ENCODE measurements around the gene TTC39C. TPM values are rescaled to one million over a fixed set of nuclear protein-coding genes. Genes with fewer than 3 reads are reported as not detected.

The TTC39C gene
- total and polyA plus RNA-seq, 2 of the 8 experiments (the other 6 are each of a cell fraction or from before 2014, with no cell fraction given), result 8.1 to 79.1 TPM

GRCh38 chr18:24170360-24170759 is 155.8 kb downstream of the TTC39C start:
- no peak overlapping the region for H4K5ac ChIP-seq (ENCODE audit: insufficient read length, low read depth, low read length)
- no peak overlapping the region for H3K27ac ChIP-seq (ENCODE audit: low read depth, low read length)
- POLR2A ChIA-PET (ENCODE audit: partially characterized antibody), result no interaction called here
- no peak overlapping the region for H3K4me2 ChIP-seq (ENCODE audit: insufficient read depth in 1 of 2, low read depth in 2 of 2, low read length in 2 of 2)
- H3K27me3 ChIP-seq (replicated peaks in 1 of 4; ENCODE audit: control insufficient read depth in 3 of 4, extremely low read depth in 1 of 4, insufficient read depth in 3 of 4, low read length in 3 of 4), result no peaks in the 10 kb centered on the region
- H4K91ac ChIP-seq (replicated peaks; ENCODE audit: insufficient read length, low read length), result no peak overlapping the region
- H3K36me3 ChIP-seq (ENCODE audit: control insufficient read depth in 2 of 4, insufficient read depth in 4 of 4, low read length in 3 of 4), result peaks cover 2 to 40% (median 17%) of the 10 kb centered on the region in 4 experiments; a peak in 7 of 8 replicates
- H2BK12ac ChIP-seq (ENCODE audit: low read depth, low read length), result no peak overlapping the region
- no peak overlapping the region for H2BK120ac ChIP-seq (replicated peaks; ENCODE audit: low read depth, low read length)
- DNase-seq (ENCODE audit: low read depth in 1 of 2, low spot score in 2 of 2) (no peak), FAIRE-seq (no peak)
- CTCF ChIA-PET (ENCODE audit: partially characterized antibody), result interaction anchor here (1.0 kb wide), 1 partner anchor 14 kb away, joined by 3 read pairs; no protein-coding TSS in a partner anchor
- no peak overlapping the region for H3K4me3 ChIP-seq (ENCODE audit: extremely low read depth in 1 of 4, insufficient read depth in 2 of 4, low read depth in 3 of 4, low read length in 4 of 4)
- no peaks in the 10 kb centered on the region for H3K4me1 ChIP-seq (replicated peaks in 1 of 4; ENCODE audit: control insufficient read depth in 3 of 4, insufficient read depth in 4 of 4, low read length in 3 of 4)
- no peak overlapping the region for H3K23ac ChIP-seq (ENCODE audit: insufficient read length)
- H3K79me1 ChIP-seq (ENCODE audit: low read depth, low read length), result no peaks in the 10 kb centered on the region; the same call in 1 of the 2 replicates
- H4K8ac ChIP-seq (ENCODE audit: extremely low read depth, insufficient read depth, low read length), result no peak overlapping the region
- H3K9me3 ChIP-seq (ENCODE audit: insufficient read depth in 2 of 2, low read depth in 1 of 2, low read length in 1 of 2), result no peaks in the 10 kb centered on the region
- H2BK5ac ChIP-seq (ENCODE audit: low read depth, low read length), result no peak overlapping the region
- no peak overlapping the region for H2BK20ac ChIP-seq (ENCODE audit: low read length)
- no peak overlapping the region for H3K4ac ChIP-seq (replicated peaks; ENCODE audit: insufficient read length, low read depth, low read length)
- peaks cover 1 to 3% of the 10 kb centered on the region in 2 experiments for H4K20me1 ChIP-seq (replicated peaks in 1 of 2; ENCODE audit: control insufficient read depth in 1 of 2, insufficient read depth in 2 of 2, low read length in 2 of 2)
- no peak overlapping the region for H3K18ac ChIP-seq (ENCODE audit: extremely low read depth, low read length)
- WGBS, 2 experiments (ENCODE audit: extremely low coverage in 1 of 2, insufficient coverage in 1 of 2, insufficient read length in 1 of 2, insufficient replicate concordance in 2 of 2, low coverage in 1 of 2, low lambda C conversion rate in 2 of 2, missing lambda C conversion rate in 1 of 2), result 84% methylated on average over 8 of the region's 8 CpGs; no CpG with 5 or more reads in 1 of the 2 experiments
- H3K9ac ChIP-seq (replicated peaks in 1 of 4; ENCODE audit: extremely low read depth in 1 of 4, low read depth in 3 of 4, low read length in 3 of 4), result no peak overlapping the region
- no peak overlapping the region for H2BK15ac ChIP-seq (ENCODE audit: low read length)
- H2AFZ ChIP-seq (ENCODE audit: low read length), result no peak overlapping the region
- H2AK5ac ChIP-seq (ENCODE audit: low read depth, low read length), result no peak overlapping the region
- no peaks in the 10 kb centered on the region for H3K79me2 ChIP-seq (ENCODE audit: control insufficient read depth in 1 of 2, insufficient read depth in 2 of 2, low read length in 2 of 2)
- no peak overlapping the region for H3K14ac ChIP-seq (ENCODE audit: insufficient read length)
- H3K23me2 ChIP-seq (ENCODE audit: low read depth, low read length), result no peaks in the 10 kb centered on the region
- no peak overlapping the region for H3K56ac ChIP-seq (replicated peaks; ENCODE audit: insufficient read length, low read depth, low read length)
- TF ChIP-seq ATF3 (IDR thresholded peaks at IDR 0.05; ENCODE audit: insufficient read depth, low read depth, low read length) (no peak), RFX5 (IDR thresholded peaks at IDR 0.05; ENCODE audit: borderline replicate concordance, low read depth, low read length) (no peak), CREB1 (IDR thresholded peaks at IDR 0.05) (no peak), SRF (IDR thresholded peaks at IDR 0.05; ENCODE audit: low read depth, low read length) (no peak), YY1 (IDR thresholded peaks at IDR 0.05; ENCODE audit: low read depth, low read length) (no peak), BRCA1 (IDR thresholded peaks at IDR 0.05; ENCODE audit: low read depth, low read length) (no peak)

Measured in H1 (cell line).